Glutamatergic neuron (in vitro differentiated cells): ENCODE results near the gene AGK. TPM values are rescaled to one million over a fixed set of nuclear protein-coding genes. Genes with fewer than 3 reads are reported as not detected.

ENCODE experiments used
- DNase-seq: peaks from one replicate; pipeline ENCODE4 v3.0.0; 2022
- H3K27ac Mint-ChIP-seq: one replicate; pipeline ENCODE4 v1.8.0; 2020; ENCODE audit warnings: mild to moderate bottlenecking, mixed read lengths, inconsistent platforms; ENCODE audit not compliant: unreplicated experiment
- H3K27me3 Mint-ChIP-seq: one replicate; pipeline ENCODE4 v1.8.0; 2020; ENCODE audit warnings: mild to moderate bottlenecking, moderate library complexity, mixed read lengths, inconsistent platforms; ENCODE audit not compliant: unreplicated experiment
- H3K36me3 Mint-ChIP-seq: one replicate; pipeline ENCODE4 v1.8.0; 2020; ENCODE audit warnings: mild to moderate bottlenecking, mixed read lengths, inconsistent platforms; ENCODE audit not compliant: unreplicated experiment
- H3K4me1 Mint-ChIP-seq: one replicate; pipeline ENCODE4 v1.8.0; 2020; ENCODE audit warnings: mild to moderate bottlenecking, low read depth, mixed read lengths, inconsistent platforms; ENCODE audit not compliant: unreplicated experiment
- H3K4me3 Mint-ChIP-seq: one replicate; pipeline ENCODE4 v1.8.0; 2020; ENCODE audit warnings: mild to moderate bottlenecking, mixed read lengths, inconsistent platforms; ENCODE audit not compliant: unreplicated experiment
- H3K9me3 Mint-ChIP-seq: one replicate; pipeline ENCODE4 v1.8.0; 2020; ENCODE audit warnings: mild to moderate bottlenecking, moderate library complexity, mixed read lengths, inconsistent platforms; ENCODE audit not compliant: unreplicated experiment
- CTCF ChIP-seq: fragments of 200-600 bp; sonication (generic); IDR thresholded peaks from one replicate; pipeline ENCODE4 v1.5.0; 2021; ENCODE audit not compliant: partially characterized antibody, unreplicated experiment
- total RNA-seq: library from RNA; stranded (reverse); fragmentation: NEBNext Ultra II Directional; extraction: Animal tissue kit (Norgen Biotek cat#: 25700); gene quantifications from one replicate; pipeline ENCODE4 v1.2.1, GENCODE V29; 2021; ENCODE audit not compliant: unreplicated experiment

The AGK gene
- total RNA-seq, 1 donor from 2014 or later: 26.1 TPM

DNA sequence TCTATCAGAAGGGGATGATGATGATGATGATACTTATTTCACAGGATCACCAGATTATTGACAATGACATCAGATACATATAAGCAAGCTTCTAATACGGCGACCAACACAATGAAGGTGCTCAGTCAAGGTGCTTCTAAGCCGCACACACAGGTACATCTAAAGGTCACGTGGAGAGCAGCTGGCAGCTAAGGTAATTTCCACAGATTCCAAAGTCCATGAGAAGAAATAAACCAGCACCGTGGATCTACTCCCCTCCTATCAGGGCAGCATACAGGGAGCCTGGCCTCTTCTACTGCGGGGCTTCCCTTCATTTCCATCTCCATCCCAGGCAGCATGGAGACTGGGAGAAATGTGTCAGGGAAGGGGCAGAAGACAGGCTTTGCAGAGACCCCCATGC, 113.2 kb downstream of the AGK start:
- Mint-ChIP-seq H3K4me1 (no peaks in the 10 kb centered on the region), H3K4me3 (no peak overlapping the region), H3K36me3 (peaks cover 5% of the 10 kb centered on the region), H3K27ac (no peak overlapping the region), H3K9me3 (peaks cover 2% of the 10 kb centered on the region), H3K27me3 (peaks cover 5% of the 10 kb centered on the region)
- no peak for DNase-seq
- no peak for TF ChIP-seq CTCF

- Mint-ChIP-seq H3K4me1 (no peaks in the 10 kb centered on the region), H3K9me3 (peaks cover 2% of the 10 kb centered on the region), H3K27ac (no peak overlapping the region), H3K36me3 (peaks cover 5% of the 10 kb centered on the region), H3K27me3 (peaks cover 5% of the 10 kb centered on the region), H3K4me3 (no peak overlapping the region)
- no peak for DNase-seq
- TF ChIP-seq CTCF: no peak
Observed at GRCh38 chr7:141665208-141666035, 114.2 kb downstream of the AGK start.

DNA sequence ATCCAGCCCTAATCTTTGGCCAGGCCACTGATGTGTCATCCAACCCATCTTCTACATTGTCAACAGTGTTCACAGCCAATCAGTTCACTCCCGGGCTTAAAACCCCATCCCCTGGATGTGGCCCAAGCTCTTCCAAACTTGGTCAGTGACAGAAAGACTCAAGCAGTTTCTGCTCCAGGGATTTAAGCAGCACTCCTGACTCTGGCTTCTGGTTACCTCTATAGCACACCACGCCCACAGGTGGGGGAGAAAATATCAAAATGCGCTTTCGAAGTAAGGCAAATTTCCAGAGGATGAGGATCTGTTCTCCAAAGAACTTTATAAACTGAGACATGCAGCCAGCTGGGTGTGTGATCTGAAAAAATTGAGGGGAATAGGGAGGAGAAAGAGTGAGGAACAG, 114.9 kb downstream of the AGK start:
- H3K4me1 Mint-ChIP-seq: no peaks in the 10 kb centered on the region
- DNase-seq: no peak
- H3K4me3 Mint-ChIP-seq: no peak overlapping the region
- H3K27ac Mint-ChIP-seq: no peak overlapping the region
- peaks cover 2% of the 10 kb centered on the region for H3K9me3 Mint-ChIP-seq
- H3K36me3 Mint-ChIP-seq: peaks cover 5% of the 10 kb centered on the region
- peaks cover 5% of the 10 kb centered on the region for H3K27me3 Mint-ChIP-seq
- TF ChIP-seq CTCF: no peak

DNA sequence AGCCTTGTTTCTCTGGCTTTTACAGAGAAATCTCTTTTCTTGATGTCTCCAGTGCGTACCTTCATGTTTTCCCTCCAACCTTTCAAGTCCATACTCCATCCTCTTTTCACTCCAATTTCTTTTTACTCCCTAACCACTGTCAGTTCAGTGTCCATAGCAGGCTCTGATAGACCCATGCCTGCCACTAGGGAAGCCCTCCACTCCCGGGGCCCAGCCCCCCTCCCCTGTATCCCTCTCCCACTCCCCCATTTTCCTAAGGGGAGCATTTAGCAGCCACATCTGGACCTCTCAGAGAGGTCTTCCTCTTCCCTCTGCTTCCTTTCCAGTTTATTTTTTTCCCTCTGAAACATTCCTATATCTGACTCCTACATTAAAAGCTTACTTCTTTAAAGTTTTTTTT, 117.6 kb downstream of the AGK start:
- Mint-ChIP-seq H3K36me3 (no peaks in the 10 kb centered on the region), H3K4me1 (no peaks in the 10 kb centered on the region), H3K27me3 (peaks cover 2% of the 10 kb centered on the region), H3K9me3 (peaks cover 2% of the 10 kb centered on the region), H3K4me3 (no peak overlapping the region), H3K27ac (no peak overlapping the region)
- TF ChIP-seq CTCF: no peak
- DNase-seq: no peak

DNA sequence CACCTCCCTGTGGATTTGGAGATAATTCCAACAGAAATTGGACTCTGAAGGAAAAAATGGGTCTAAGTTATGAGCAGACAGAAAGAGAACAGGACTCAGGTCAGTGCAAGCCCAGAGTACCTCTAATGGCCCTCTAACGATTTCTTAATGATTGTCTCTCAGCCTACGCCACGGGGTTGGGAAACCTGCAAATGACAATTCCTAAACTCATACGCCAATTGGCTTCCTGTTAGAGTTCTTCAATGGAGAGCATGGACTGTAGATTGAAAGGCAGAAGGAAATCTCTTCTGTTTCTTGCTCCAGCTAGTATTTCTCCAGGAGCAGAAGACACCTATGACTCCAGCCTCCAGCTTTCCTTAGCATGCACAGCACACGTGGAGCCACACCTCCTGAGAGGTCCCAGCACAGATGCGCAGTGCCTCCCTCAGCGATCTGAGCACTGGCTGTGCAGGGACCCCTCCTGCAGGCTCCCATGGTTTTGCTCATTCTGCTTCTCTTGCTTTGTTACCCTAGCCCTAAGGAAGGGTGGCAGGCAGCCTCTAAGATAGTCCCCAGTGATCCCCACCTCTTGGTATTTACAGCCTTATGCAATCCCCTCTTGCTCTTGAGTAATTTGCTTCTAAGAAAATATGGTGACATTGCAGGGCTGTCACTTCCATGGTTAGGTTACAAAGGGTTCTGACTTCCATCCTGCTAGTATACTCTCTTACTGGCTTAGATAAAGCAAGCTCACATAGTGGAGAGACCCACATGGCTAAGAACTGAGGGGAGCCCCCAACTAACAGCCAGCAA, 120.7 kb downstream of the AGK start:
- TF ChIP-seq CTCF: no peak
- peaks cover 2% of the 10 kb centered on the region for H3K4me1 Mint-ChIP-seq
- H3K27me3 Mint-ChIP-seq: no peaks in the 10 kb centered on the region
- DNase-seq: no peak
- H3K36me3 Mint-ChIP-seq: no peaks in the 10 kb centered on the region
- H3K27ac Mint-ChIP-seq: no peak overlapping the region
- H3K4me3 Mint-ChIP-seq: no peak overlapping the region
- peaks cover 2% of the 10 kb centered on the region for H3K9me3 Mint-ChIP-seq
